GM12878 (cell line): ENCODE data around the gene TMEM163. TPM values are rescaled to one million over a fixed set of nuclear protein-coding genes. Genes with fewer than 3 reads are reported as not detected.

Source experiments
- CBX5 ChIP-seq: sonication (generic); IDR thresholded peaks from 2 replicates; pipeline ENCODE4 v1.6.1; 2016; ENCODE audit warnings: low read depth, moderate library complexity, mild to moderate bottlenecking, inconsistent platforms
- CHD4 ChIP-seq: fragments of 200-600 bp; sonication (generic); IDR thresholded peaks from 2 replicates; pipeline ENCODE4 v1.6.1; 2016; ENCODE audit warnings: mild to moderate bottlenecking
- MTA2 ChIP-seq: fragments of 450-650 bp; IDR thresholded peaks from 2 replicates; pipeline ENCODE4 v1.6.1; 2016; ENCODE audit warnings: low read depth, mild to moderate bottlenecking, moderate library complexity
- MTA3 ChIP-seq: IDR thresholded peaks from 2 replicates; pipeline ENCODE4 v1.6.1; 2012; ENCODE audit warnings: low read length, inconsistent platforms, borderline replicate concordance
- NR2F1 ChIP-seq: fragments of 450-650 bp; conservative IDR thresholded peaks from 2 replicates; pipeline ENCODE4 v1.6.1; 2017; ENCODE audit warnings: mild to moderate bottlenecking
- RB1 ChIP-seq: fragments of 450-650 bp; formaldehyde crosslinking; IDR thresholded peaks from 2 replicates; pipeline ENCODE4 v1.6.1; 2017; ENCODE audit warnings: mild to moderate bottlenecking, borderline replicate concordance
- RUNX3 ChIP-seq: IDR thresholded peaks from 2 replicates; pipeline ENCODE4 v1.6.1; 2012; ENCODE audit warnings: low read length, inconsistent platforms
- SMC3 ChIP-seq: IDR thresholded peaks from 2 replicates; pipeline ENCODE4 v1.6.1; 2011; ENCODE audit warnings: low read length, improper control_type of control experiment, borderline replicate concordance
- ZBTB4 ChIP-seq: fragments of 450-650 bp; formaldehyde crosslinking; IDR thresholded peaks from 2 replicates; pipeline ENCODE4 v1.4.0; 2022; ENCODE audit warnings: mild to moderate bottlenecking, moderate library complexity
- ZNF274 ChIP-seq: IDR thresholded peaks from one replicate; pipeline ENCODE4 v1.8.0; 2011; ENCODE audit not compliant: insufficient read length, insufficient read depth
- polyA plus RNA-seq, 11 experiments: library from polyadenylated mRNA; depleted of rRNA in 4 of 11; unstranded in 6 of 11; stranded (reverse) in 5 of 11; fragments of >200 nt; fragmentation: Nextera tagmentation in 4 of 11; fragmentation: Illumina TruSeq in 1 of 11; extraction: Ambion mirVana in 4 of 11; extraction: Trizol in 1 of 11; gene quantifications; 1 replicate in 1 of 11; 2 replicates in 10 of 11; pipeline versions ENCODE4 v1.2.1 to v1.2.3, GENCODE V29; 2011 to 2016; ENCODE audit warnings: inconsistent platforms in 2 of 11, missing spikeins in 2 of 11, low read depth in 1 of 11
- total RNA-seq, 4 experiments: library from RNA; depleted of rRNA in 3 of 4; stranded (reverse); fragments of >200 nt in 3 of 4; fragmentation: Illumina TruSeq in 1 of 4; extraction: Trizol in 1 of 4; gene quantifications; 2 replicates each; pipeline versions ENCODE4 v1.2.1 to v1.2.3, GENCODE V29; 2013 to 2021
- TF ChIP-seq, protein P1 (sequence below): IDR thresholded peaks from 2 replicates; pipeline ENCODE4 v1.6.1; 2011; ENCODE audit warnings: low read depth, low read length, improper control_type of control experiment, borderline replicate concordance
- TF ChIP-seq, protein P2 (sequence below): fragments of 450-650 bp; IDR thresholded peaks from 2 replicates; pipeline ENCODE4 v1.6.1; 2017; ENCODE audit warnings: antibody characterized with exemption, mild to moderate bottlenecking, moderate library complexity
- TF ChIP-seq, protein P3 (sequence below): fragments of 450-650 bp; IDR thresholded peaks from 2 replicates; pipeline ENCODE4 v1.6.1; 2018; ENCODE audit warnings: borderline replicate concordance, mild to moderate bottlenecking; ENCODE audit not compliant: partially characterized antibody

Gene TMEM163
- total and polyA plus RNA-seq, 10 of the 15 experiments (the other 5 are each of a cell fraction or from before 2014, with no cell fraction given), result 0.05 to 0.11 (median 0.07) TPM; not detected in 4

DNA sequence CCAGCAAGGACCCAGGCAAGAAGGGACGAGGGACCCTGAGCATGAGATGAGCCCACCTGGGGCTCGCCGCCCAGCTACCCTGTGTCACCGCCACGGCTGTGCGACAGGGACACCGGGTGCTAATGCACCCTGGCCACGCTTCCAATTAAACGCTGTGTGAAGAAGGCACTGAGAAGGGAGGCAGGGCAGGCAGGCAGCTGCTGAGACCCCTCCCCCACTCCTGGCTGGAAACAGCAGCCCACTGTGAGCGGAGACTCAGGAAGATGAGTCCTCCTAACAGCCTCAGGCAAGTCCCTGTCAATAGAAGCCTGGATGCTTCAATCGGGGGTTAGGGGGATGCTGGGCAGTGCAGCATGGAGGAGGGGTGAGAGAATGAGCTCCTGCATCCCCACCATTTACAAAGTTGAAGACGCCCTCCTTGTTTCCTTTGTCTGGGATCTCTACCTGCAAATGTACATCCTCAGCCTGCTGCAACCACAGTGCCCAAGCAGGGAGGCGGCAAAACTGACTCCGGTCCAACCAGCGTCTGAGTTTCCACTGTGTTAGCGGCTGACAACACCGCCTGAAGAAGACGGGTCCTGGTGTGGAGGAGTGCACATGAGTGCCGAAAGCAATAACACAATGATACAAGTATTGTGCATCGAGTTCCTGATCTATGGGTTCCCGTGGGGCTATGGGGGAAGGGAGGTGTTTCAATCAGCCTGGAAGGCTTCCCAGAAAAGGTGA is 12.8 kb downstream of the TMEM163 start (continued):
- TF ChIP-seq RUNX3 (no peak), CHD4 (no peak), MTA2 (no peak), ZNF274 (no peak), ZBTB4 (CRISPR knock-in tag) (no peak), RB1 (no peak), CBX5 (no peak), NR2F1 (no peak), SMC3 (no peak), MTA3 (no peak)
- TF ChIP-seq, protein P1, sequence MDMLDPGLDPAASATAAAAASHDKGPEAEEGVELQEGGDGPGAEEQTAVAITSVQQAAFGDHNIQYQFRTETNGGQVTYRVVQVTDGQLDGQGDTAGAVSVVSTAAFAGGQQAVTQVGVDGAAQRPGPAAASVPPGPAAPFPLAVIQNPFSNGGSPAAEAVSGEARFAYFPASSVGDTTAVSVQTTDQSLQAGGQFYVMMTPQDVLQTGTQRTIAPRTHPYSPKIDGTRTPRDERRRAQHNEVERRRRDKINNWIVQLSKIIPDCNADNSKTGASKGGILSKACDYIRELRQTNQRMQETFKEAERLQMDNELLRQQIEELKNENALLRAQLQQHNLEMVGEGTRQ, result no peak
- TF ChIP-seq, protein P2, sequence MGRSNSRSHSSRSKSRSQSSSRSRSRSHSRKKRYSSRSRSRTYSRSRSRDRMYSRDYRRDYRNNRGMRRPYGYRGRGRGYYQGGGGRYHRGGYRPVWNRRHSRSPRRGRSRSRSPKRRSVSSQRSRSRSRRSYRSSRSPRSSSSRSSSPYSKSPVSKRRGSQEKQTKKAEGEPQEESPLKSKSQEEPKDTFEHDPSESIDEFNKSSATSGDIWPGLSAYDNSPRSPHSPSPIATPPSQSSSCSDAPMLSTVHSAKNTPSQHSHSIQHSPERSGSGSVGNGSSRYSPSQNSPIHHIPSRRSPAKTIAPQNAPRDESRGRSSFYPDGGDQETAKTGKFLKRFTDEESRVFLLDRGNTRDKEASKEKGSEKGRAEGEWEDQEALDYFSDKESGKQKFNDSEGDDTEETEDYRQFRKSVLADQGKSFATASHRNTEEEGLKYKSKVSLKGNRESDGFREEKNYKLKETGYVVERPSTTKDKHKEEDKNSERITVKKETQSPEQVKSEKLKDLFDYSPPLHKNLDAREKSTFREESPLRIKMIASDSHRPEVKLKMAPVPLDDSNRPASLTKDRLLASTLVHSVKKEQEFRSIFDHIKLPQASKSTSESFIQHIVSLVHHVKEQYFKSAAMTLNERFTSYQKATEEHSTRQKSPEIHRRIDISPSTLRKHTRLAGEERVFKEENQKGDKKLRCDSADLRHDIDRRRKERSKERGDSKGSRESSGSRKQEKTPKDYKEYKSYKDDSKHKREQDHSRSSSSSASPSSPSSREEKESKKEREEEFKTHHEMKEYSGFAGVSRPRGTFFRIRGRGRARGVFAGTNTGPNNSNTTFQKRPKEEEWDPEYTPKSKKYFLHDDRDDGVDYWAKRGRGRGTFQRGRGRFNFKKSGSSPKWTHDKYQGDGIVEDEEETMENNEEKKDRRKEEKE, result no peak
- TF ChIP-seq, protein P3, sequence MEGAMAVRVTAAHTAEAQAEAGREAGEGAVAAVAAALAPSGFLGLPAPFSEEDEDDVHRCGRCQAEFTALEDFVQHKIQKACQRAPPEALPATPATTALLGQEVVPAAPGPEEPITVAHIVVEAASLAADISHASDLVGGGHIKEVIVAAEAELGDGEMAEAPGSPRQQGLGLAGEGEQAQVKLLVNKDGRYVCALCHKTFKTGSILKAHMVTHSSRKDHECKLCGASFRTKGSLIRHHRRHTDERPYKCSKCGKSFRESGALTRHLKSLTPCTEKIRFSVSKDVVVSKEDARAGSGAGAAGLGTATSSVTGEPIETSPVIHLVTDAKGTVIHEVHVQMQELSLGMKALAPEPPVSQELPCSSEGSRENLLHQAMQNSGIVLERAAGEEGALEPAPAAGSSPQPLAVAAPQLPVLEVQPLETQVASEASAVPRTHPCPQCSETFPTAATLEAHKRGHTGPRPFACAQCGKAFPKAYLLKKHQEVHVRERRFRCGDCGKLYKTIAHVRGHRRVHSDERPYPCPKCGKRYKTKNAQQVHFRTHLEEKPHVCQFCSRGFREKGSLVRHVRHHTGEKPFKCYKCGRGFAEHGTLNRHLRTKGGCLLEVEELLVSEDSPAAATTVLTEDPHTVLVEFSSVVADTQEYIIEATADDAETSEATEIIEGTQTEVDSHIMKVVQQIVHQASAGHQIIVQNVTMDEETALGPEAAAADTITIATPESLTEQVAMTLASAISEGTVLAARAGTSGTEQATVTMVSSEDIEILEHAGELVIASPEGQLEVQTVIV, result no peak
